A549 (cell line): Measurements from ENCODE around the gene CHST13. TPM values are rescaled to one million over a fixed set of nuclear protein-coding genes. Genes with fewer than 3 reads are reported as not detected.

Experiments
- ATAC-seq, 2 experiments: fragments of 200-7000 bp in 1 of 2; fragments of >200 bp in 1 of 2; cut with Nextera tagmentation in 1 of 2; cut with Tn5 transposase in 1 of 2; 3 replicates each; pipeline versions ENCODE4 v1.8.0 to v1.9.1; 2018 to 2020; ENCODE audit warnings: mild to moderate bottlenecking in 1 of 2, moderate library complexity in 1 of 2
- CTCF ChIA-PET: fragments of 300-600 bp; sonication (Branson Sonifier 250); formaldehyde crosslinking; extraction: SDS; loops from one replicate; lab custom pipeline; 2021; ENCODE audit warnings: antibody characterized with exemption, inconsistent platforms; lab: Yijun Ruan, JAX
- POLR2A ChIA-PET: fragments of 350-600 bp; formaldehyde crosslinking; extraction: SDS; loops from one replicate; lab custom pipeline; 2021; ENCODE audit warnings: antibody characterized with exemption, inconsistent platforms; lab: Yijun Ruan, JAX
- DNase-seq, 2 experiments: peaks; one replicate each; pipeline versions ENCODE4 v3.0.0 to v3.0.0-alpha.2; 2011 to 2016; ENCODE audit warnings: low read depth in 1 of 2, low spot score in 1 of 2
- FAIRE-seq: peaks from 2 replicates; lab custom pipeline; 2011; peaks lifted over from hg19 to GRCh38; lab: Jason Lieb, UNC
- H3K27ac ChIP-seq, 2 experiments: fragments of >200 bp; sonication (Bioruptor Twin); formaldehyde crosslinking; 3 replicates each; pipeline ENCODE4 v1.5.1; 2016 to 2017
- H3K4me1 ChIP-seq: fragments of >200 bp; sonication (Bioruptor Twin); formaldehyde crosslinking; 3 replicates; pipeline ENCODE4 v1.6.1; 2016
- H3K4me2 ChIP-seq: fragments of >200 bp; sonication (Bioruptor Twin); formaldehyde crosslinking; 3 replicates; pipeline ENCODE4 v1.6.1; 2016
- H3K4me3 ChIP-seq: fragments of >200 bp; sonication (Bioruptor Twin); formaldehyde crosslinking; 3 replicates; pipeline ENCODE4 v1.5.1; 2016
- H3K9me3 ChIP-seq: fragments of >200 bp; sonication (Bioruptor Twin); formaldehyde crosslinking; 3 replicates; pipeline ENCODE4 v1.6.1; 2016
- BHLHE40 ChIP-seq: IDR thresholded peaks from 2 replicates; pipeline ENCODE4 v1.6.1; 2012; ENCODE audit warnings: low read depth, low read length, inconsistent platforms
- CBX2 ChIP-seq: fragments of 200-600 bp; sonication (generic); IDR thresholded peaks from 2 replicates; pipeline ENCODE4 v1.6.1; 2016; ENCODE audit warnings: low read depth, mild to moderate bottlenecking, borderline replicate concordance
- CBX8 ChIP-seq: fragments of 200-600 bp; sonication (generic); IDR thresholded peaks from 2 replicates; pipeline ENCODE4 v1.6.1; 2016
- CEBPB ChIP-seq, 2 experiments: fragments of >200 bp in 1 of 2; sonication (Bioruptor Twin) in 1 of 2; formaldehyde crosslinking in 1 of 2; IDR thresholded peaks; 2 replicates each; pipeline ENCODE4 v1.6.1; 2012 to 2016
- E2F6 ChIP-seq: IDR thresholded peaks from 2 replicates; pipeline ENCODE4 v1.6.1; 2012; ENCODE audit warnings: low read depth, borderline replicate concordance
- EHF ChIP-seq: fragments of 250-450 bp; sonication (Bioruptor Pico); IDR thresholded peaks from 2 replicates; pipeline ENCODE4 v1.5.0; 2020; ENCODE audit warnings: mild to moderate bottlenecking
- EHMT2 ChIP-seq: fragments of 200-600 bp; sonication (generic); IDR thresholded peaks from 2 replicates; pipeline ENCODE4 v1.6.1; 2016; ENCODE audit warnings: antibody characterized with exemption, low read depth, mild to moderate bottlenecking, moderate library complexity
- FOSB ChIP-seq: fragments of 250-450 bp; sonication (Bioruptor Pico); IDR thresholded peaks from 2 replicates; pipeline ENCODE4 v1.5.0; 2020; ENCODE audit warnings: mild to moderate bottlenecking, moderate library complexity
- FOSL2 ChIP-seq, 2 experiments: fragments of 450-650 bp in 1 of 2; fragments of >200 bp in 1 of 2; sonication (Bioruptor Twin) in 1 of 2; formaldehyde crosslinking; IDR thresholded peaks; 2 replicates each; pipeline versions ENCODE4 v1.5.0 to v1.6.1; 2016 to 2020; ENCODE audit warnings: mild to moderate bottlenecking in 1 of 2, moderate library complexity in 1 of 2
- FOXS1 ChIP-seq: fragments of 250-450 bp; sonication (Bioruptor Pico); IDR thresholded peaks from 2 replicates; pipeline ENCODE4 v1.5.0; 2020; ENCODE audit warnings: mild to moderate bottlenecking, moderate library complexity
- HOXB5 ChIP-seq: fragments of 250-450 bp; sonication (Bioruptor Pico); IDR thresholded peaks from 2 replicates; pipeline ENCODE4 v1.5.0; 2020; ENCODE audit warnings: mild to moderate bottlenecking, moderate library complexity
- KDM1A ChIP-seq: fragments of 200-600 bp; sonication (generic); IDR thresholded peaks from 2 replicates; pipeline ENCODE4 v1.6.1; 2016; ENCODE audit warnings: low read depth, mild to moderate bottlenecking
- MAFK ChIP-seq: fragments of 450-650 bp; IDR thresholded peaks from 2 replicates; pipeline ENCODE4 v1.6.1; 2014; ENCODE audit not compliant: partially characterized antibody
- MYC ChIP-seq: IDR thresholded peaks from 2 replicates; pipeline ENCODE4 v1.6.1; 2012; ENCODE audit warnings: mild to moderate bottlenecking, inconsistent platforms, low read length, improper control_type of control experiment, borderline replicate concordance
- PHF8 ChIP-seq: fragments of 200-600 bp; sonication (generic); IDR thresholded peaks from 2 replicates; pipeline ENCODE4 v1.6.1; 2016; ENCODE audit warnings: low read depth, mild to moderate bottlenecking, antibody characterized with exemption, moderate library complexity, borderline replicate concordance
- RCOR1 ChIP-seq: fragments of 150-350 bp; IDR thresholded peaks from 2 replicates; pipeline ENCODE4 v1.6.1; 2014; ENCODE audit warnings: antibody characterized with exemption, low read length, low read depth
- SREBF2 ChIP-seq: fragments of 450-650 bp; IDR thresholded peaks from 2 replicates; pipeline ENCODE4 v1.6.1; 2014; ENCODE audit warnings: mild to moderate bottlenecking, moderate library complexity
- TFCP2L1 ChIP-seq: fragments of 250-450 bp; sonication (Bioruptor Pico); IDR thresholded peaks from 2 replicates; pipeline ENCODE4 v1.5.0; 2021; ENCODE audit warnings: mild to moderate bottlenecking
- TP53 ChIP-seq: fragments of 250-450 bp; sonication (Bioruptor Pico); IDR thresholded peaks from 2 replicates; pipeline ENCODE4 v1.5.0; 2021; ENCODE audit warnings: mild to moderate bottlenecking, moderate library complexity
- ZC3H11A ChIP-seq: fragments of 450-650 bp; IDR thresholded peaks from 2 replicates; pipeline ENCODE4 v1.6.1; 2014; ENCODE audit warnings: antibody characterized with exemption, mild to moderate bottlenecking
- ZSCAN20 ChIP-seq: fragments of 250-450 bp; sonication (Bioruptor Pico); IDR thresholded peaks from 2 replicates; pipeline ENCODE4 v1.8.0; 2022; ENCODE audit warnings: mild to moderate bottlenecking, moderate library complexity
- WGBS: methylation state at CpG from one replicate; pipeline ENCODE4 v1.1.6; 2017; ENCODE audit errors: missing lambda C conversion rate; 5-methylcytosine and 5-hydroxymethylcytosine counted together
- polyA plus RNA-seq, 4 experiments: library from polyadenylated mRNA; depleted of rRNA in 3 of 4; stranded (reverse); fragments of >200 nt; fragmentation: RNase III in 1 of 4; extraction: RNeasy Plus Mini Kit Qiagen cat#74134 plus additional on column Dnase treatment in 1 of 4; gene quantifications; 2 replicates in 3 of 4; 3 replicates in 1 of 4; pipeline ENCODE4 v1.2.3, GENCODE V29; 2011 to 2017
- TF ChIP-seq, protein P1 (sequence below): IDR thresholded peaks from 2 replicates; pipeline ENCODE4 v1.6.1; 2012
- TF ChIP-seq, protein P2 (sequence below): fragments of 200-600 bp; sonication (generic); IDR thresholded peaks from 2 replicates; pipeline ENCODE4 v1.6.1; 2016; ENCODE audit warnings: antibody characterized with exemption, mild to moderate bottlenecking, moderate library complexity
- TF ChIP-seq, protein P3 (sequence below): fragments of 250-450 bp; sonication (Bioruptor Pico); IDR thresholded peaks from 2 replicates; pipeline ENCODE4 v1.5.0; 2021; ENCODE audit warnings: mild to moderate bottlenecking, moderate library complexity, borderline replicate concordance
- TF ChIP-seq, protein P4 (sequence below): fragments of 250-450 bp; sonication (Bioruptor Pico); IDR thresholded peaks from 2 replicates; pipeline ENCODE4 v1.5.0; 2020; ENCODE audit warnings: low read depth, mild to moderate bottlenecking, moderate library complexity

Gene CHST13
- polyA plus RNA-seq, 2 of the 4 experiments (the other 2 are of a cell fraction): 0.30 to 0.59 TPM

DNA sequence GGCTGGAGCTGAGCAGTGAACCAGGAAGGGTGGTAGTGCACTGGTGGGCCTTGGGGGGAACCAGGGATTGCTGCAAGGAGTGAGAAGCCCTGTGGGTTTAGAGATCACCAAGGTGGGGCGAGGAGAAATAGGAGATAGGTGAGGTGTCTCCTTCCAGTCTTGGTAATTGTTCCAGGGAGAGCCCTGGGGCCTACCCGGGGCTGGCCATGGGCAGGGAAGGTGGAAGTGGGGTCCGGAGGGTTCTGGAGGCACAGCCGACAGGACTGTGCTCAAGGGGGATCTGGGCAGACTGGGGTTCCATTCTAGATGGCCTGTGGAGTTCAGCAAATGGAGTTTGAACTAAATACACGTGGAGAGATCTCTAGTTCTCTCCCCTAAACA is 4.5 kb downstream of the CHST13 start:
- ChIA-PET CTCF (interaction anchor here (0.6 to 1.1 kb wide), 2 partner anchors 36 to 805 kb away, joined by 3 to 4 read pairs; no protein-coding TSS in a partner anchor), POLR2A (no interaction called here)
- no peak overlapping the region for H3K4me3 ChIP-seq
- peaks cover 24% of the 10 kb centered on the region for H3K4me1 ChIP-seq
- 68% methylated on average over 5 of the region's 5 CpGs for WGBS
- H3K27ac ChIP-seq: peak overlapping the region; percentile 57 to 74
- ATAC-seq: no peak
- TF ChIP-seq E2F6 (no peak), EHF (CRISPR knock-in tag) (no peak), EHMT2 (no peak), TP53 (CRISPR knock-in tag) (no peak), CBX2 (no peak), KDM1A (no peak), ZC3H11A (no peak), CBX8 (no peak)
- TF ChIP-seq, protein P1, sequence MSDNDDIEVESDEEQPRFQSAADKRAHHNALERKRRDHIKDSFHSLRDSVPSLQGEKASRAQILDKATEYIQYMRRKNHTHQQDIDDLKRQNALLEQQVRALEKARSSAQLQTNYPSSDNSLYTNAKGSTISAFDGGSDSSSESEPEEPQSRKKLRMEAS: no peak
- H3K4me2 ChIP-seq: peak overlapping the region; percentile 57
- no peak for DNase-seq
- H3K9me3 ChIP-seq: no peaks in the 10 kb centered on the region
- no peak for FAIRE-seq

GRCh38 chr3:126528800-126529541 is 5.0 kb downstream of the CHST13 start:
- Histone ChIP-seq H3K27ac (peak overlapping the region; percentile 57 to 74), H3K9me3 (no peaks in the 10 kb centered on the region), H3K4me3 (no peak overlapping the region), H3K4me2 (peak overlapping the region; percentile 57), H3K4me1 (peaks cover 20% of the 10 kb centered on the region)
- TF ChIP-seq CEBPB (IDR thresholded peaks at IDR 0.05) (peak; percentile 23 to 57; a peak in 3 of 4 replicates), FOSL2 (IDR thresholded peaks at IDR 0.05) (no peak), FOSL2 (CRISPR knock-in tag; IDR thresholded peaks at IDR 0.05) (no peak)
- DNase-seq (peak; percentile 10 to 48), FAIRE-seq (no peak), ATAC-seq (peak; percentile 63 to 66)
- ChIA-PET CTCF (interaction anchor here (1.1 kb wide), 1 partner anchor 36 kb away, joined by 3 read pairs; no protein-coding TSS in a partner anchor), POLR2A (no interaction called here)
- 64% methylated on average over 7 of the region's 14 CpGs for WGBS

- Histone ChIP-seq H3K4me1 (peaks cover 19% of the 10 kb centered on the region), H3K27ac (peak overlapping the region in 1 of 2 experiments; percentile 74; a peak in 4 of 6 replicates), H3K4me3 (no peak overlapping the region), H3K4me2 (no peak overlapping the region; the same call in 2 of the 3 replicates), H3K9me3 (no peaks in the 10 kb centered on the region)
- no peak for TF ChIP-seq TP53 (CRISPR knock-in tag)
- TF ChIP-seq BHLHE40: no peak
- no peak for TF ChIP-seq ZC3H11A
- no peak for TF ChIP-seq RCOR1
- TF ChIP-seq FOXS1: no peak
- TF ChIP-seq FOSB: no peak
- TF ChIP-seq TFCP2L1 (CRISPR knock-in tag): no peak
- TF ChIP-seq CEBPB (IDR thresholded peaks at IDR 0.05): no peak
- no peak for TF ChIP-seq HOXB5 (CRISPR knock-in tag)
- TF ChIP-seq MAFK: no peak
- TF ChIP-seq, protein P2, sequence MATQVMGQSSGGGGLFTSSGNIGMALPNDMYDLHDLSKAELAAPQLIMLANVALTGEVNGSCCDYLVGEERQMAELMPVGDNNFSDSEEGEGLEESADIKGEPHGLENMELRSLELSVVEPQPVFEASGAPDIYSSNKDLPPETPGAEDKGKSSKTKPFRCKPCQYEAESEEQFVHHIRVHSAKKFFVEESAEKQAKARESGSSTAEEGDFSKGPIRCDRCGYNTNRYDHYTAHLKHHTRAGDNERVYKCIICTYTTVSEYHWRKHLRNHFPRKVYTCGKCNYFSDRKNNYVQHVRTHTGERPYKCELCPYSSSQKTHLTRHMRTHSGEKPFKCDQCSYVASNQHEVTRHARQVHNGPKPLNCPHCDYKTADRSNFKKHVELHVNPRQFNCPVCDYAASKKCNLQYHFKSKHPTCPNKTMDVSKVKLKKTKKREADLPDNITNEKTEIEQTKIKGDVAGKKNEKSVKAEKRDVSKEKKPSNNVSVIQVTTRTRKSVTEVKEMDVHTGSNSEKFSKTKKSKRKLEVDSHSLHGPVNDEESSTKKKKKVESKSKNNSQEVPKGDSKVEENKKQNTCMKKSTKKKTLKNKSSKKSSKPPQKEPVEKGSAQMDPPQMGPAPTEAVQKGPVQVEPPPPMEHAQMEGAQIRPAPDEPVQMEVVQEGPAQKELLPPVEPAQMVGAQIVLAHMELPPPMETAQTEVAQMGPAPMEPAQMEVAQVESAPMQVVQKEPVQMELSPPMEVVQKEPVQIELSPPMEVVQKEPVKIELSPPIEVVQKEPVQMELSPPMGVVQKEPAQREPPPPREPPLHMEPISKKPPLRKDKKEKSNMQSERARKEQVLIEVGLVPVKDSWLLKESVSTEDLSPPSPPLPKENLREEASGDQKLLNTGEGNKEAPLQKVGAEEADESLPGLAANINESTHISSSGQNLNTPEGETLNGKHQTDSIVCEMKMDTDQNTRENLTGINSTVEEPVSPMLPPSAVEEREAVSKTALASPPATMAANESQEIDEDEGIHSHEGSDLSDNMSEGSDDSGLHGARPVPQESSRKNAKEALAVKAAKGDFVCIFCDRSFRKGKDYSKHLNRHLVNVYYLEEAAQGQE: no peak
- TF ChIP-seq, protein P3, sequence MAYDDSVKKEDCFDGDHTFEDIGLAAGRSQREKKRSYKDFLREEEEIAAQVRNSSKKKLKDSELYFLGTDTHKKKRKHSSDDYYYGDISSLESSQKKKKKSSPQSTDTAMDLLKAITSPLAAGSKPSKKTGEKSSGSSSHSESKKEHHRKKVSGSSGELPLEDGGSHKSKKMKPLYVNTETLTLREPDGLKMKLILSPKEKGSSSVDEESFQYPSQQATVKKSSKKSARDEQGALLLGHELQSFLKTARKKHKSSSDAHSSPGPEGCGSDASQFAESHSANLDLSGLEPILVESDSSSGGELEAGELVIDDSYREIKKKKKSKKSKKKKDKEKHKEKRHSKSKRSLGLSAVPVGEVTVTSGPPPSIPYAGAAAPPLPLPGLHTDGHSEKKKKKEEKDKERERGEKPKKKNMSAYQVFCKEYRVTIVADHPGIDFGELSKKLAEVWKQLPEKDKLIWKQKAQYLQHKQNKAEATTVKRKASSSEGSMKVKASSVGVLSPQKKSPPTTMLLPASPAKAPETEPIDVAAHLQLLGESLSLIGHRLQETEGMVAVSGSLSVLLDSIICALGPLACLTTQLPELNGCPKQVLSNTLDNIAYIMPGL (CRISPR knock-in tag): no peak
- TF ChIP-seq ZSCAN20: no peak
- no peak for TF ChIP-seq SREBF2
- TF ChIP-seq, protein P4, sequence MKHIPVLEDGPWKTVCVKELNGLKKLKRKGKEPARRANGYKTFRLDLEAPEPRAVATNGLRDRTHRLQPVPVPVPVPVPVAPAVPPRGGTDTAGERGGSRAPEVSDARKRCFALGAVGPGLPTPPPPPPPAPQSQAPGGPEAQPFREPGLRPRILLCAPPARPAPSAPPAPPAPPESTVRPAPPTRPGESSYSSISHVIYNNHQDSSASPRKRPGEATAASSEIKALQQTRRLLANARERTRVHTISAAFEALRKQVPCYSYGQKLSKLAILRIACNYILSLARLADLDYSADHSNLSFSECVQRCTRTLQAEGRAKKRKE (CRISPR knock-in tag): no peak
- TF ChIP-seq MYC: no peak
- TF ChIP-seq PHF8: no peak
- ChIA-PET POLR2A (no interaction called here), CTCF (no interaction called here)
- ATAC-seq (no peak), FAIRE-seq (no peak), DNase-seq (no peak)
- 69% methylated on average over 3 of the region's 7 CpGs for WGBS
These were observed 5.7 kb downstream of the CHST13 start for GRCh38 chr3:126529585-126530170.
